H9 (cell line): ENCODE measurements around the gene ZDHHC3. TPM values are rescaled to one million over a fixed set of nuclear protein-coding genes. Genes with fewer than 3 reads are reported as not detected.

Experiments used
- DNase-seq: peaks from one replicate; pipeline ENCODE4 v3.0.0-alpha.2; 2017
- H2AFZ ChIP-seq: one replicate; pipeline ENCODE4 v1.6.1; 2013; ENCODE audit warnings: mild to moderate bottlenecking, low read length, control low read depth, moderate library complexity
- H2AK5ac ChIP-seq: 2 replicates; pipeline ENCODE4 v1.6.1; 2013; ENCODE audit warnings: low read length, control low read depth, mixed read lengths; ENCODE audit not compliant: insufficient read length
- H2BK120ac ChIP-seq: one replicate; pipeline ENCODE4 v1.6.1; 2013; ENCODE audit warnings: low read depth, mild to moderate bottlenecking, low read length, control low read depth, inconsistent platforms; ENCODE audit not compliant: poor library complexity, severe bottlenecking
- H2BK12ac ChIP-seq: 2 replicates; pipeline ENCODE4 v1.6.1; 2013; ENCODE audit warnings: low read length, control low read depth, mixed read lengths, low read depth; ENCODE audit not compliant: insufficient read length
- H2BK15ac ChIP-seq: 2 replicates; pipeline ENCODE4 v1.6.1; 2013; ENCODE audit warnings: low read depth, low read length, control low read depth
- H2BK20ac ChIP-seq: one replicate; pipeline ENCODE4 v1.6.1; 2013; ENCODE audit warnings: low read depth, mild to moderate bottlenecking, low read length, control low read depth, inconsistent platforms; ENCODE audit not compliant: poor library complexity, severe bottlenecking
- H2BK5ac ChIP-seq: 2 replicates; pipeline ENCODE4 v1.6.1; 2013; ENCODE audit warnings: low read length, control low read depth, mixed read lengths; ENCODE audit not compliant: insufficient read length
- H3K14ac ChIP-seq: 2 replicates; pipeline ENCODE4 v1.6.1; 2013; ENCODE audit warnings: low read length, control low read depth; ENCODE audit not compliant: insufficient read depth
- H3K18ac ChIP-seq: 2 replicates; pipeline ENCODE4 v1.6.1; 2013; ENCODE audit warnings: low read depth, mild to moderate bottlenecking, mixed read lengths, low read length, control low read depth; ENCODE audit not compliant: insufficient read length
- H3K23ac ChIP-seq: 2 replicates; pipeline ENCODE4 v1.6.1; 2013; ENCODE audit warnings: low read length, control low read depth, mixed read lengths, low read depth; ENCODE audit not compliant: insufficient read length
- H3K23me2 ChIP-seq: 2 replicates; pipeline ENCODE4 v1.6.1; 2013; ENCODE audit warnings: low read depth, mild to moderate bottlenecking, mixed read lengths, low read length, control low read depth; ENCODE audit not compliant: insufficient read length, poor library complexity, severe bottlenecking
- H3K27ac ChIP-seq: 2 replicates; pipeline ENCODE4 v1.5.1; 2013; ENCODE audit warnings: low read length, control low read depth, mixed read lengths, low read depth; ENCODE audit not compliant: insufficient read length
- H3K27me3 ChIP-seq: 2 replicates; pipeline ENCODE4 v1.6.1; 2013; ENCODE audit warnings: low read length, control low read depth, inconsistent platforms; ENCODE audit not compliant: insufficient read depth
- H3K4ac ChIP-seq: 2 replicates; pipeline ENCODE4 v1.6.1; 2013; ENCODE audit warnings: low read depth, mild to moderate bottlenecking, control low read depth, inconsistent platforms, low read length, moderate library complexity
- H3K4me1 ChIP-seq: 2 replicates; pipeline ENCODE4 v1.6.1; 2013; ENCODE audit warnings: low read length, control low read depth, inconsistent platforms; ENCODE audit not compliant: insufficient read depth
- H3K4me2 ChIP-seq: 2 replicates; pipeline ENCODE4 v1.6.1; 2013; ENCODE audit warnings: low read length, control low read depth, mixed read lengths; ENCODE audit not compliant: insufficient read length, insufficient read depth
- H3K56ac ChIP-seq: 2 replicates; pipeline ENCODE4 v1.6.1; 2013; ENCODE audit warnings: low read depth, mild to moderate bottlenecking, mixed read lengths, low read length, control low read depth; ENCODE audit not compliant: insufficient read length
- H3K79me1 ChIP-seq: 2 replicates; pipeline ENCODE4 v1.6.1; 2013; ENCODE audit warnings: low read depth, mild to moderate bottlenecking, moderate library complexity, low read length, control low read depth, inconsistent platforms; ENCODE audit not compliant: insufficient read depth, poor library complexity, severe bottlenecking
- H3K79me2 ChIP-seq: 2 replicates; pipeline ENCODE4 v1.6.1; 2013; ENCODE audit warnings: low read length, control low read depth, inconsistent platforms; ENCODE audit not compliant: insufficient read depth
- H3K9ac ChIP-seq: 2 replicates; pipeline ENCODE4 v1.6.1; 2013; ENCODE audit warnings: low read length, control low read depth, mixed read lengths; ENCODE audit not compliant: insufficient read length; ENCODE audit errors: extremely low read depth
- H3K9me3 ChIP-seq: one replicate; pipeline ENCODE4 v1.6.1; 2013; ENCODE audit warnings: low read depth, low read length, inconsistent platforms; ENCODE audit not compliant: control insufficient read depth
- H3T11ph ChIP-seq: one replicate; pipeline ENCODE4 v1.6.1; 2013; ENCODE audit warnings: mild to moderate bottlenecking, low read length, control low read depth, inconsistent platforms
- H4K20me1 ChIP-seq: one replicate; pipeline ENCODE4 v1.6.1; 2013; ENCODE audit not compliant: control insufficient read depth, insufficient read length, insufficient read depth
- H4K5ac ChIP-seq: 2 replicates; pipeline ENCODE4 v1.6.1; 2013; ENCODE audit warnings: low read depth, mild to moderate bottlenecking, mixed read lengths, low read length, control low read depth; ENCODE audit not compliant: insufficient read length
- H4K8ac ChIP-seq: replicated peaks from 2 replicates; pipeline ENCODE4 v1.6.1; 2013; ENCODE audit warnings: low read length, control low read depth, mixed read lengths, low read depth; ENCODE audit not compliant: insufficient read length
- H4K91ac ChIP-seq: 2 replicates; pipeline ENCODE4 v1.6.1; 2013; ENCODE audit warnings: low read depth, mild to moderate bottlenecking, moderate library complexity, mixed read lengths, low read length, control low read depth; ENCODE audit not compliant: insufficient read length
- H3K27ac Mint-ChIP-seq, 3 experiments: 2 replicates in 2 of 3; 3 replicates in 1 of 3; pipeline ENCODE4 v1.8.0; 2020 to 2021; ENCODE audit warnings: mixed read lengths in 3 of 3, mild to moderate bottlenecking in 1 of 3, moderate library complexity in 1 of 3
- H3K27me3 Mint-ChIP-seq: 2 replicates; pipeline ENCODE4 v1.8.0; 2021; ENCODE audit warnings: low read depth, mild to moderate bottlenecking, moderate library complexity, mixed read lengths
- H3K36me3 Mint-ChIP-seq, 3 experiments: 2 replicates in 2 of 3; 3 replicates in 1 of 3; pipeline ENCODE4 v1.8.0; 2020 to 2021; ENCODE audit warnings: low read depth in 3 of 3, mixed read lengths in 3 of 3; ENCODE audit not compliant: insufficient read depth in 1 of 3
- H3K4me1 Mint-ChIP-seq, 2 experiments: 2 replicates each; pipeline ENCODE4 v1.8.0; 2020; ENCODE audit warnings: mixed read lengths in 2 of 2
- H3K4me3 Mint-ChIP-seq, 2 experiments: 2 replicates in 1 of 2; 3 replicates in 1 of 2; pipeline ENCODE4 v1.8.0; 2020 to 2021; ENCODE audit warnings: mild to moderate bottlenecking in 2 of 2, mixed read lengths in 2 of 2, moderate library complexity in 1 of 2
- H3K9me3 Mint-ChIP-seq, 2 experiments: 2 replicates in 1 of 2; 3 replicates in 1 of 2; pipeline ENCODE4 v1.8.0; 2020; ENCODE audit warnings: mild to moderate bottlenecking in 2 of 2, mixed read lengths in 2 of 2, moderate library complexity in 1 of 2
- CTCF ChIP-seq: fragments of 200-600 bp; sonication (generic); conservative IDR thresholded peaks from 3 replicates; pipeline ENCODE4 v1.8.0; 2021; ENCODE audit warnings: antibody characterized with exemption, mild to moderate bottlenecking
- WGBS: extraction: QIAGEN DNeasy Blood & Tissue Kit; methylation state at CpG from one replicate; pipeline ENCODE4 v1.1.7; 2013; ENCODE audit warnings: missing lambda C conversion rate, low lambda C conversion rate, mixed read lengths; ENCODE audit not compliant: insufficient read length; ENCODE audit errors: extremely low coverage; 5-methylcytosine and 5-hydroxymethylcytosine counted together
- total RNA-seq: library from RNA; stranded (reverse); gene quantifications from 2 replicates; pipeline ENCODE4 v1.2.1, GENCODE V29; 2021

Gene ZDHHC3
- total RNA-seq, 1 experiment from 2014 or later, result 71.3 TPM

DNA sequence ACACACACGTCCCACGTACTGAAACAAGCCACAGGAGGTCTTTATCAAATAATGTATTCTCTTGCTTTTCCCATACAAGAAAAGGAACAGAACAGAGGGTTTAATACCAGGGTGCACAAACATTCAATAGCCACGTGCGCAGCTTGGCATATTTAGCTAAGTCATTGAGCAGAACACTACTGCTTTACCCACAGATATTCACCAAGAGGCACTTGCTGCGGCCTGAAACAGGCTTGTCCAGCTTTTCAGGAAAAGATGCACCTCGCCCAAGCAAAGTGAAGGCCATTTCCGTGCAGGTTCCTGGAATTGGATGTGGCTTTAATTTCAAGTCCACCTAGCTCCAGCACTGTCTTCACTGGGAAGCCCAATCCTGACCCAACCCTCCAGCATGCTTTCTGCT lies 17.6 kb downstream of the ZDHHC3 start:
- Mint-ChIP-seq H3K27ac (no peak overlapping the region; a peak in 1 of 7 replicates), H3K4me1 (peaks cover 8 to 13% of the 10 kb centered on the region in 2 experiments)

More for the DNA sequence above, 17.6 kb downstream of the ZDHHC3 start:
- Histone ChIP-seq H3K79me2 (peaks cover 2% of the 10 kb centered on the region; the same call in 1 of the 2 replicates), H3K23me2 (no peaks in the 10 kb centered on the region), H3K9me3 (no peaks in the 10 kb centered on the region), H3K4me1 (no peaks in the 10 kb centered on the region; the same call in 1 of the 2 replicates), H2AK5ac (no peak overlapping the region), H3K56ac (no peak overlapping the region), H3T11ph (no peak overlapping the region), H3K27me3 (no peaks in the 10 kb centered on the region), H2BK12ac (no peak overlapping the region), H2BK20ac (no peak overlapping the region), H2AFZ (no peak overlapping the region), H3K79me1 (no peaks in the 10 kb centered on the region), H2BK5ac (no peak overlapping the region), H4K8ac (no peak overlapping the region), H3K27ac (no peak overlapping the region), H2BK15ac (no peak overlapping the region), H3K14ac (no peak overlapping the region), H3K4me2 (no peak overlapping the region), H4K91ac (no peak overlapping the region), H4K5ac (no peak overlapping the region), H3K18ac (no peak overlapping the region), H3K9ac (no peak overlapping the region), H3K4ac (no peak overlapping the region), H4K20me1 (no peaks in the 10 kb centered on the region), H2BK120ac (no peak overlapping the region), H3K23ac (no peak overlapping the region)
- no CpG with 5 or more reads among the region's 7 CpGs for WGBS
- Mint-ChIP-seq H3K36me3 (peaks cover 2 to 14% (median 12%) of the 10 kb centered on the region in 3 experiments; a peak in 5 of 7 replicates), H3K4me3 (no peak overlapping the region), H3K9me3 (no peaks in the 10 kb centered on the region), H3K27me3 (no peaks in the 10 kb centered on the region)
- no peak for DNase-seq
- TF ChIP-seq CTCF, result no peak
